Mesothelial cell of epicardium (in vitro differentiated cells): ENCODE data around the gene CRYBA1. TPM values are rescaled to one million over a fixed set of nuclear protein-coding genes. Genes with fewer than 3 reads are reported as not detected.
A peak's percentile ranks its signal among the peaks of the same experiment; 100 is the strongest.

ENCODE experiments used
- DNase-seq, 2 experiments: peaks; one replicate each; pipeline ENCODE4 v3.0.0; 2021; ENCODE audit warnings: low spot score in 2 of 2; ENCODE audit not compliant: unreplicated experiment in 2 of 2
- H3K27ac Mint-ChIP-seq: 2 replicates; pipeline ENCODE4 v1.8.0; 2021; ENCODE audit warnings: mixed read lengths
- H3K27me3 Mint-ChIP-seq: 2 replicates; pipeline ENCODE4 v1.8.0; 2021; ENCODE audit warnings: low read depth, mixed read lengths
- H3K36me3 Mint-ChIP-seq: 2 replicates; pipeline ENCODE4 v1.8.0; 2021; ENCODE audit warnings: mixed read lengths
- H3K4me1 Mint-ChIP-seq: 2 replicates; pipeline ENCODE4 v1.8.0; 2021; ENCODE audit warnings: mixed read lengths
- H3K4me3 Mint-ChIP-seq: 2 replicates; pipeline ENCODE4 v1.8.0; 2021; ENCODE audit warnings: mild to moderate bottlenecking, moderate library complexity, mixed read lengths
- H3K9me3 Mint-ChIP-seq: 2 replicates; pipeline ENCODE4 v1.8.0; 2021; ENCODE audit warnings: mixed read lengths
- total RNA-seq: library from RNA; stranded (reverse); gene quantifications from 3 replicates; pipeline ENCODE4 v1.2.1, GENCODE V29; 2021
- TF ChIP-seq, protein P1 (sequence below): fragments of 200-600 bp; sonication (generic); IDR thresholded peaks from one replicate; pipeline ENCODE4 v1.5.0; 2021; ENCODE audit warnings: antibody characterized with exemption; ENCODE audit not compliant: unreplicated experiment

CRYBA1 gene
- total RNA-seq, 1 donor from 2014 or later, result not detected

DNA sequence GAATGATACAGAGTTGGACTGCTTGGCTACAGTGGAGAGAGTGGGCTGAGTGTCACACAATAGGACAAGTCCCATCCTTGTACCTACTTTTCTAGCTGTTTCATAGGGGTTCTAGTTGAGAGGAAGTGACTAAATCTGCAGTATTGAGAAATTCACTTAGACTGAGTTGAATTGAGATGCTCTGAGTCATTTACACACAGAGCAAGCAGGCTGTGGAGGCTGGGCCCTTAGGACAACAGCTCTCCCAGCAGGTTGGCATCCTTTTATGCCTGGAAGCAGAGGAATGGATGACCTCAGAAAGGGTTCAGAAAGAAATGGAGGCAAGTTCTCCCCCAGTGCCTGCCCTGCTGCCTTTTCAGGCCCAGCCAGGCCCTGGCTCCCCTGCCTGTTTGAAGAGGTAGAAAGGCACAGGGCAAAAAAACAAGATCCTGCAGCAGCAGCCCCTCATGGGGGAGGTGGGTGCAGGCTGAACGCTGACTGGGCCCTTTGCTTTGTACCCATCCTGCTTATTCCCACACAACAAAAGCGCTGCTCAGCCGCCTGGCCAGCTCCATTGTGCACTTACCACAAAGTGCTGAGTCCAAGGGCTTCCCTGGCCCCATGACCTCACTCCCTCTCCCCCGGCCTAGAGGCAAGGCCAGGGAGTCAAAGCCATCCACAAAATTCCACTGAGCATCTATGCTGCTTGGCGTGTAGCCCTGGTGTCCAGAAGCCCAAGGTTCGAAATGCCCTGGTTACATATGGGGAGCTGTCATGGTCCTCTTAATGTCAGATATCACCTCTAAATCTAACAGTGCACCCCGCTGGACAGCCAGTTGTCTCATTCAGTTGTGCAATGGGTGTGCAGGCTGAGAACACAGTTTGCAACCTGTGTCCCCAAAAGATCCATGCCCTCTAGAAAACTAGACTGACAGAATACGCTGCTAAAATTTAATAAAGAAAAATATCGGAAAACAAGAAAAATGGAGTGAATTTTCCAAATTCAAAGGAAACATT lies 5.4 kb upstream of the CRYBA1 start:
- Mint-ChIP-seq H3K27me3 (no peaks in the 10 kb centered on the region), H3K36me3 (no peaks in the 10 kb centered on the region), H3K4me1 (no peaks in the 10 kb centered on the region), H3K27ac (no peak overlapping the region), H3K4me3 (no peak overlapping the region), H3K9me3 (no peaks in the 10 kb centered on the region)
- no peak for DNase-seq
- TF ChIP-seq, protein P1, sequence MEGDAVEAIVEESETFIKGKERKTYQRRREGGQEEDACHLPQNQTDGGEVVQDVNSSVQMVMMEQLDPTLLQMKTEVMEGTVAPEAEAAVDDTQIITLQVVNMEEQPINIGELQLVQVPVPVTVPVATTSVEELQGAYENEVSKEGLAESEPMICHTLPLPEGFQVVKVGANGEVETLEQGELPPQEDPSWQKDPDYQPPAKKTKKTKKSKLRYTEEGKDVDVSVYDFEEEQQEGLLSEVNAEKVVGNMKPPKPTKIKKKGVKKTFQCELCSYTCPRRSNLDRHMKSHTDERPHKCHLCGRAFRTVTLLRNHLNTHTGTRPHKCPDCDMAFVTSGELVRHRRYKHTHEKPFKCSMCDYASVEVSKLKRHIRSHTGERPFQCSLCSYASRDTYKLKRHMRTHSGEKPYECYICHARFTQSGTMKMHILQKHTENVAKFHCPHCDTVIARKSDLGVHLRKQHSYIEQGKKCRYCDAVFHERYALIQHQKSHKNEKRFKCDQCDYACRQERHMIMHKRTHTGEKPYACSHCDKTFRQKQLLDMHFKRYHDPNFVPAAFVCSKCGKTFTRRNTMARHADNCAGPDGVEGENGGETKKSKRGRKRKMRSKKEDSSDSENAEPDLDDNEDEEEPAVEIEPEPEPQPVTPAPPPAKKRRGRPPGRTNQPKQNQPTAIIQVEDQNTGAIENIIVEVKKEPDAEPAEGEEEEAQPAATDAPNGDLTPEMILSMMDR, result no peak

DNA sequence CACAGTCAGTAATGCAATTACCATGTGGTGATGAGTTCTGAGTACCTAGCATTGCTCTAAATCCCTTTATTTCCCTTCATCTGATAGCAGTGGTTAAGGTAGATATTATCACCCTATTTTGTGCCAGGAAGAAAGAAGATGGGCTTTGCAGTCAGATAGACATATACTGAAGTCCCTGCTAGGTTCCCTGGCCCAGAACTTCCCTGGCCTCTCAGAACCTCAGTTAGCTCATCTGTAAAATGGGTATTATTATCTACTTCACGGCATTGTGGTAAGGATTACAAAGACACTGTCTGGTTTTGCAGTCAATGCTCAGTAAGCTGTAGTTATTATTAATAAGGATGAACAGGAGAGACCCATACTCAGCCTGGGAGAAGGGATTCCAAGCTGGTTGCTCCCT lies 4.6 kb upstream of the CRYBA1 start:
- Mint-ChIP-seq H3K36me3 (no peaks in the 10 kb centered on the region), H3K9me3 (no peaks in the 10 kb centered on the region), H3K27ac (no peak overlapping the region), H3K27me3 (no peaks in the 10 kb centered on the region), H3K4me1 (no peaks in the 10 kb centered on the region), H3K4me3 (no peak overlapping the region)
- TF ChIP-seq, protein P1, result no peak
- DNase-seq, result no peak

DNA sequence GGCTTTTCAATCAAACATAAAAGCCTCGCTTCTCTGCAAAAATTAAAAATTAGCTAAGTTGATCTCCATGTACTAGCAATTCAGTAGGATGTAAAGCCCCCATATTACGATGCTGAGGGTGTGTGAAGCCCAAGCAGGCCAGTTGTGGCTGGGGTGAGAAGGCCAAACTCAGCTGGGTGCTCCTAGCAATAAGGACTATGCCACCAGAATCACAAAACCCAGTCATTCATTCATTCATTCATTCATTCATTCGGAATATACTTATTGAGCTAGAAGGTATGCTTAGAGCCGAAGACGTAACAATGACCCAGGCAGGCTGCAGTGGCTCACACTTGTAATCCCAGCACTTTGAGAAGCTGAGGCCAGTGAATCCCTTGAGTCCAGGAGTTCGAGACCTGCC lies 3.9 kb upstream of the CRYBA1 start:
- no peak overlapping the region for H3K27ac Mint-ChIP-seq
- DNase-seq, result no peak
- no peaks in the 10 kb centered on the region for H3K27me3 Mint-ChIP-seq
- no peaks in the 10 kb centered on the region for H3K4me1 Mint-ChIP-seq
- H3K4me3 Mint-ChIP-seq, result no peak overlapping the region
- no peaks in the 10 kb centered on the region for H3K9me3 Mint-ChIP-seq
- no peaks in the 10 kb centered on the region for H3K36me3 Mint-ChIP-seq
- TF ChIP-seq, protein P1, result no peak

DNA sequence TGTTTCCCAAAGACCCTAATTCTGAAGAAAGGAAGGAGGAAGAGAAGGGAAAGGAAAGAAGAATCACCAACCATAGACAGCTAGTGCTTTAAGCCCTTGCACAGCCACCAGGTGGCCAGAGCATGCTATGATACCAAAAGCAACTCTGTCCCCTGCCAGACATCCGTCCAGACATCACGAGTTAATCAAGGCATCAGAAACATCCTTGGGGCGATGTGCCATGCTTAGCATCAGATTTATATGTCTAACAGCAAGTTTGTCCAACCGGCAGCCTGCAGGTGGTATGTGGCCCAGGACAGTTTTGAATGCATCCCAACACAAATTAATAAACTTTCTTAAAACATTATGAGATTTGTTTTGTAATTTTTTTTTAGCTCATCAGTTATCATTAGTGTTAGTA lies 2.9 kb upstream of the CRYBA1 start:
- no peak overlapping the region for H3K4me3 Mint-ChIP-seq
- H3K4me1 Mint-ChIP-seq, result no peaks in the 10 kb centered on the region
- DNase-seq, result no peak
- no peaks in the 10 kb centered on the region for H3K9me3 Mint-ChIP-seq
- no peaks in the 10 kb centered on the region for H3K36me3 Mint-ChIP-seq
- no peaks in the 10 kb centered on the region for H3K27me3 Mint-ChIP-seq
- TF ChIP-seq, protein P1, result peak; percentile 24
- H3K27ac Mint-ChIP-seq, result no peak overlapping the region

DNA sequence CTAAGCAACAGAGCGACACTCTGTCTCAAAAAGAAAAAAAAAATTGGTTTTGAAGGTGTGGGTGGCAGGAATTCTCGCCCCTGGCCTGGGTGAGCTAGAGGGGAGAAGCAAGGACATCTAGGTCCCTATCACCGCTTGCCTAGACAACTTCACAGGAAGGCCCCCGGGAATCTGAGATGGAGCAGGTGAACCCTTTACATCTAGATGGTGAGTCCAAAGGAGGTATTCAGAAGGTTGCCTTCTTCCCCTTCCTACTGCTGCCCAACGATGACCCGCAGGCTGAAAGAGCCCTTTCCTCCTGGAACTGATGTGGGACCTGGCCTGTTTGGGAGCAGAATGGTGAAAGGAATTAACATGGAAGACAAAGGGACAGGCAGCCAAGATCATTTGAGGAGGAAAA lies 1.3 kb upstream of the CRYBA1 start:
- no peak overlapping the region for H3K27ac Mint-ChIP-seq
- no peaks in the 10 kb centered on the region for H3K27me3 Mint-ChIP-seq
- no peaks in the 10 kb centered on the region for H3K9me3 Mint-ChIP-seq
- H3K4me3 Mint-ChIP-seq, result no peak overlapping the region
- no peaks in the 10 kb centered on the region for H3K36me3 Mint-ChIP-seq
- no peak for DNase-seq
- no peaks in the 10 kb centered on the region for H3K4me1 Mint-ChIP-seq
- TF ChIP-seq, protein P1, result no peak
